Measurements from ENCODE around the gene TBC1D22A. TPM values are rescaled to one million over a fixed set of nuclear protein-coding genes. Genes with fewer than 3 reads are reported as not detected.

TBC1D22A gene
- total RNA-seq, 1 experiment from 2014 or later = 14.3 TPM

DNA sequence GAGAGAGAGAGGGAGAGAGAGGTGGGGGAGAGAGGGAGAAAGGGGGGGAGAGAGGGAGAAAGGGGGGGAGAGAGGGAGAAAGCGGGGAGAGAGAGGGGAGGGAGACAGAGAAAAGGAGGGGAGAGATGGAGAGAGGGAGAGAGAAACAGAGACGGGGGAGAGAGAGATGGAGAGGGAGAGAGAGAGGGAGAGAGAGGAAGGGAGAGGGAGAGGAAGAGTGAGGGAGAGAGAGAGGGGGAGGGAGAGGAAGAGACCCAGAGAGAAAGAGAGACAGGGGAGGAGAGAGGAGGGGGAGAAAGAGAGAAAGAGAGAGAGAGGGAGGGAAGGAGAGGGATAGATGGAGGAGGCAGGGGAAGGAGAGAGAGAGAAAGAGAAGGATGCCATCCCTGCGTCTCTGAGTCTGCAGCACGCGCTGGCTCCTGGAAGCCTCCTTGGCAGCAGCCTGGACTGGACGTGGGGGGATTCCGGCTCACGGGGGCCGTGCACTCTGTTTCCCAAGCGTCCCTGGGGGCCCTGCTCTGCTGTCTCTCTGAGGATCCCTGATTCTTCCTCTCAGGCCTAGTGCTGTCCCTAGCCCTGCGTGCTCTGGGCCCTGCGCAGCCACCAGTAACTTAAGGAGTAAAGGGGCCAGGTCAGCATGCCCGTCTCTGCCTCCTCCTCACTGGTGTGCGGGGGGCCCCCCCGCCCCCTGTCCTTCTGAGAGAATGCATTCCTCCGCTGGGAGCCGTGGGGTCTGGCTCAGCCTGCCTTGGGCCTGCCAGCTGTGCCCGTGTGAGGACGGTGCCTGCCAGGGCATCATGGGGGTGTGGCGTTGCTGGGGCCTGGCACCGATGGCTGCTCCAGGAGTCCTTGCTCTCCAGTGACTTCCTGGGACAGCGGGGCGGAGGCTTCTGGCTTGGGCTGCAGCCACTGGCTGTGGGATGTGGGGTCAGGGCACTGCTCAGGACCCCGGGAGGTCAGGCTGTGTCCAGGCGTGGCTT, 429.5 kb downstream of the TBC1D22A start:
- DNase-seq (no peak), ATAC-seq (no peak)
- no peak overlapping the region for H3K4me3 ChIP-seq (ENCODE audit: low read length)
- H4K20me1 ChIP-seq (ENCODE audit: low read length) = no peaks in the 10 kb centered on the region
- no peaks in the 10 kb centered on the region for H3K9me2 ChIP-seq (replicated peaks; ENCODE audit: low read length)
- no peaks in the 10 kb centered on the region for H3F3A ChIP-seq (ENCODE audit: low read length, unreplicated experiment)
- H3K79me2 ChIP-seq (ENCODE audit: low read length) = no peaks in the 10 kb centered on the region
- no peaks in the 10 kb centered on the region for H3K9me3 ChIP-seq (ENCODE audit: low read length)
- intact Hi-C loops (cut with micrococcal nuclease) = no loop called here
- TF ChIP-seq EZH2 (IDR thresholded peaks at IDR 0.05; ENCODE audit: low read length, unreplicated experiment) (no peak), EZH2phosphoT487 (IDR thresholded peaks at IDR 0.05; ENCODE audit: borderline replicate concordance, low read length) (no peak), CTCF (conservative IDR thresholded peaks at IDR 0.05; ENCODE audit: low read depth, low read length) (no peak)
- H3K9ac ChIP-seq (ENCODE audit: low read length) = no peak overlapping the region
- H3K36me3 ChIP-seq (ENCODE audit: low read depth, low read length) = no peaks in the 10 kb centered on the region
- BruUV-seq (replicated peaks) = no TSS peak
- H3K4me2 ChIP-seq (ENCODE audit: low read length) = no peak overlapping the region
- ChIA-PET POLR2A (ENCODE audit: unreplicated experiment) (no interaction called here), CTCF (no interaction called here)
- no peaks in the 10 kb centered on the region for H3K4me1 ChIP-seq (ENCODE audit: insufficient read depth, low read length)
- H3K27me3 ChIP-seq (ENCODE audit: low read length) = no peaks in the 10 kb centered on the region
- H3K27ac ChIP-seq (ENCODE audit: low read length) = no peak overlapping the region
- H2AFZ ChIP-seq (ENCODE audit: low read length) = no peak overlapping the region

GRCh38 chr22:47192651-47193437, 430.4 kb downstream of the TBC1D22A start:
- ChIA-PET POLR2A (ENCODE audit: unreplicated experiment) (no interaction called here), CTCF (no interaction called here)
- no peak overlapping the region for H3K4me2 ChIP-seq (ENCODE audit: low read length)
- DNase-seq = peak; percentile 52
- H4K20me1 ChIP-seq (ENCODE audit: low read length) = no peaks in the 10 kb centered on the region
- no peak overlapping the region for H3K27ac ChIP-seq (ENCODE audit: low read length)
- no peaks in the 10 kb centered on the region for H3K27me3 ChIP-seq (ENCODE audit: low read length)
- H3F3A ChIP-seq (ENCODE audit: low read length, unreplicated experiment) = no peaks in the 10 kb centered on the region
- intact Hi-C loops (cut with micrococcal nuclease) = no loop called here
- no peaks in the 10 kb centered on the region for H3K9me3 ChIP-seq (ENCODE audit: low read length)
- no peak overlapping the region for H3K9ac ChIP-seq (ENCODE audit: low read length)
- no peak for TF ChIP-seq CTCF (conservative IDR thresholded peaks at IDR 0.05; ENCODE audit: low read depth, low read length)
- no peak for TF ChIP-seq EZH2 (IDR thresholded peaks at IDR 0.05; ENCODE audit: low read length, unreplicated experiment)
- TF ChIP-seq EZH2phosphoT487 (IDR thresholded peaks at IDR 0.05; ENCODE audit: borderline replicate concordance, low read length) = no peak
- ATAC-seq = no peak; the same call in 1 of the 2 replicates
- no peaks in the 10 kb centered on the region for H3K79me2 ChIP-seq (ENCODE audit: low read length)
- BruUV-seq (replicated peaks) = no TSS peak
- no peaks in the 10 kb centered on the region for H3K36me3 ChIP-seq (ENCODE audit: low read depth, low read length)
- H2AFZ ChIP-seq (ENCODE audit: low read length) = no peak overlapping the region
- H3K4me3 ChIP-seq (ENCODE audit: low read length) = no peak overlapping the region
- H3K4me1 ChIP-seq (ENCODE audit: insufficient read depth, low read length) = no peaks in the 10 kb centered on the region
- no peaks in the 10 kb centered on the region for H3K9me2 ChIP-seq (replicated peaks; ENCODE audit: low read length)

Data from PC-3 (cell line).